VCaP (cell line): Measurements from ENCODE around the gene RNU2-1.
"Not testable (repeated sequence)": the region's sequence is repeated elsewhere in the genome, so short reads cannot be mapped to it uniquely, and the experiment has no call there.

Experiments
- H3K27ac ChIP-seq: fragments of 450-650 bp; 2 replicates; pipeline ENCODE4 v1.5.1; 2017
- TF ChIP-seq, protein P1 (sequence below): fragments of 450-650 bp; conservative IDR thresholded peaks from 2 replicates; pipeline ENCODE4 v1.5.1; 2017; ENCODE audit warnings: mild to moderate bottlenecking, moderate library complexity

RNU2-1 gene

DNA sequence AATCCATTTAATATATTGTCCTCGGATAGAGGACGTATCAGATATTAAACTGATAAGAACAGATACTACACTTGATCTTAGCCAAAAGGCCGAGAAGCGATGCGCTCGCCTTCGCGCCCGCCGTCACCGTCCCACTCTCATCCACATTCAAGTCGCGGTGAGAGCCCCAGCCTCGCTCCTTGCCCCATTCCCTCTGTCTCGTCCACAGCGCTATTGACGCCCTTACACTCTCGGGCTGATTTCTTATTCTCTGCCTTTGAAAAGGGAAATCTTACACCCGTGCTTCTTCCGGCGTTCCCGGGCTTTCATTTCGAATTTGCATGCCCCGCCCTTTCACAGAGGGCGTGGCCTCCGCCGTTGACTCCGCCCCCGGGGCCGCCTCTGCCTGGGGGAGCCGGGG is at the start of gene RNU2-1:
RNU2-1 (minus strand) TSS at position 101 of the 400 bp plus-strand sequence.
- not testable (repeated sequence) for H3K27ac ChIP-seq

GRCh38 chr17:43272914-43273313 is 39.1 kb upstream of the RNU2-1 start:
- not testable (repeated sequence) for H3K27ac ChIP-seq

DNA sequence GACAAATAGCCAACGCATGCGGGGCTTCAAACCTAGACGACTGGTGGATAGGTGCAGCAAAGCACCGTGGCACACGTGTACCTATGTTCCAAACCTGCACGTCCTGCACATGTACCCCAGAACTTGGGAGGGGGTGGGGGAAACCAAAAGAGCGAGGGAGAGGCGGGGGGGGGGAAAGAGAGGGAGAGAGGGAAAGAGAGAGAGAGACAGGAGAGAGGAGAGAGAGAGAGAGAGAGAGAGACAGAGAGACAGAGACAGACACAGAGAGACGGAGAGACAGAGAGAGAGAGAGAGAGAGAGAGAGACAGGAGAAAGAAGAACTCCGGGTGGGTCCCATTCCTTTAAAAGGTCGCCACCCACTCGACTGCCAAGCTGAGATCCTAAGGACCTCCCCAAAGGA is 38.7 kb upstream of the RNU2-1 start:
- H3K27ac ChIP-seq: not testable (repeated sequence)

DNA sequence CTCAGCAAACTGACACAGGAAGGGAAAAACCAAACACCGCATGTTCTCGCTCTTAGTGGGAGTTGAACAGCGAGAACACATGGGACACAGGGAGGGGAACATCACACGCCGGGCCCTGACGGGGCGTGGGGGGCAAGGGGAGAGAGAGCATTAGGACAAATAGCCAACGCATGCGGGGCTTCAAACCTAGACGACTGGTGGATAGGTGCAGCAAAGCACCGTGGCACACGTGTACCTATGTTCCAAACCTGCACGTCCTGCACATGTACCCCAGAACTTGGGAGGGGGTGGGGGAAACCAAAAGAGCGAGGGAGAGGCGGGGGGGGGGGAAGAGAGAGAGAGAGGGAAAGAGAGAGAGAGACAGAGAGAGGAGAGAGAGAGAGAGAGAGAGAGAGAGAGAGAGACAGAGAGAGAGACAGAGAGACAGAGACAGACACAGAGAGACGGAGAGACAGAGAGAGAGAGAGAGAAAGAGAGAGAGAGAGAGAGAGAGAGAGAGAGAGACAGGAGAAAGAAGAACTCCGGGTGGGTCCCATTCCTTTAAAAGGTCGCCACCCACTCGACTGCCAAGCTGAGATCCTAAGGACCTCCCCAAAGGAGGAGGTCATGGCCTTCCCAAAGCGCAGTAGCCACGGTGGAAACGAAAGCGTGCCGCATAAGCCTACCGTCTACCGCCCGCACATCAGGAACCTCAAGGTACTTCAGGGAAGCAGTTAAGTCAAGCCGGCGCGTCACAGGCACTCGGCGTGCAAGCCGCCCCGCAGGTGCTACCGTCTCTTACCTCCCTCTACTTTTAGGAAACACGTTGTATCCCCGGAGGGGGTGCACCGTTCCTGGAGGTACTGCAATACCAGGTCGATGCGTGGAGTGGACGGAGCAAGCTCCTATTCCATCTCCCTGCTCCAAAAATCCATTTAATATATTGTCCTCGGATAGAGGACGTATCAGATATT is 37.1 kb upstream of the RNU2-1 start:
- H3K27ac ChIP-seq: not testable (repeated sequence)

DNA sequence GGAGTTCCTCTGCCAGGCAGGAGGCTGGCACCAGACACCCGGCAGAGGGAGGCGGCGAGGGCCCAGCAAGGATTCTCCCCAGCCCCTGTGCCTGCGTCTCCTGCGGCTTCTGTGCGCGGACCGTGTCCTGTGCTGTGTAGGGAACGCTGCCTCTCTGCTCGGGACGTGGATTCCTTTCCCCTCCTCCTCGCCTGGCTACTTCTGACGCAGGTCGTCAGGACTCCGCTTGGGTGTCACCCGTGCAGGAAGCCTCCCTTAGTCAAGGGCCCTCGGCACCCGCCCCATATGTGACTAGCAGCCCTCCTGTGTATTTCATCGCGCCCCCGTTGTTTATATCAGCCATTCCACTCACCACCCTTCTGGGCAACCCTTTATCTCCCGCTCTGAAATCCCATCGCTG is 12.7 kb upstream of the RNU2-1 start:
- not testable (repeated sequence) for H3K27ac ChIP-seq

- not testable (repeated sequence) for H3K27ac ChIP-seq
Observed at GRCh38 chr17:43240596-43241352, 7.0 kb upstream of the RNU2-1 start.

GRCh38 chr17:43239597-43239996 is 5.8 kb upstream of the RNU2-1 start:
- not testable (repeated sequence) for H3K27ac ChIP-seq

DNA sequence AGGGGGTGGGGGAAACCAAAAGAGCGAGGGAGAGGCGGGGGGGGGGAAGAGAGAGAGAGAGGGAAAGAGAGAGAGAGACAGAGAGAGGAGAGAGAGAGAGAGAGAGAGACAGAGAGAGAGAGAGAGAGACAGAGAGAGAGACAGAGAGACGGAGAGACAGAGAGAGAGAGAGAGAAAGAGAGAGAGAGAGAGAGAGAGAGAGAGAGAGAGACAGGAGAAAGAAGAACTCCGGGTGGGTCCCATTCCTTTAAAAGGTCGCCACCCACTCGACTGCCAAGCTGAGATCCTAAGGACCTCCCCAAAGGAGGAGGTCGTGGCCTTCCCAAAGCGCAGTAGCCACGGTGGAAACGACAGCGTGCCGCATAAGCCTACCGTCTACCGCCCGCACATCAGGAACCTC is 514 bp downstream of the RNU2-1 start:
- not testable (repeated sequence) for H3K27ac ChIP-seq

- not testable (repeated sequence) for H3K27ac ChIP-seq
Observed at GRCh38 chr17:43232021-43232699, 1.6 kb downstream of the RNU2-1 start.

DNA sequence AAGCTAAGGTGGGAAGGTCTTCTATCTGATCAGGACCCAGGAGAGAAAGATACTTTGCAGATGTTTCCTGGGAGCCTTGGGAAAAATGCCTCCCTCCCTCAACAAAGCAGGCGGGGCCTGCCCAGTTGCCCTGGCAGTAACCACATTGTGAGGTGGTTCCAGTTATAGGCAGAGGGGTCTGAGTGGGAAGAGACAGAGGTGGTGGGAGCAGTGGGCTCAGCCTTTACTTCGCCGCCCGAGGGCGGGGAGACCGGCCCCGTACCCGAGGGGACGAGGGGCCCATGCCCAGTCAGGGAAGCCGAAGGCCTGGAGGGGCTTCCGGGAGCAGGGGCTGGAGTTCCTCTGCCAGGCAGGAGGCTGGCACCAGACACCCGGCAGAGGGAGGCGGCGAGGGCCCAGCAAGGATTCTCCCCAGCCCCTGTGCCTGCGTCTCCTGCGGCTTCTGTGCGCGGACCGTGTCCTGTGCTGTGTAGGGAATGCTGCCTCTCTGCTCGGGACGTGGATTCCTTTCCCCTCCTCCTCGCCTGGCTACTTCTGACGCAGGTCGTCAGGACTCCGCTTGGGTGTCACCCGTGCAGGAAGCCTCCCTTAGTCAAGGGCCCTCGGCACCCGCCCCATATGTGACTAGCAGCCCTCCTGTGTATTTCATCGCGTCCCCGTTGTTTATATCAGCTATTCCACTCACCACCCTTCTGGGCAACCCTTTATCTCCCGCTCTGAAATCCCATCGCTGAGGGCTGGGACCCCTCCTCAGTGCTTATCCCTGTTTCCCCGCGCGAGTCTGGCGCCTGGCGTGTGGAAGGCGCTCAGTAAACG is 2.4 kb downstream of the RNU2-1 start:
- not testable (repeated sequence) for H3K27ac ChIP-seq

DNA sequence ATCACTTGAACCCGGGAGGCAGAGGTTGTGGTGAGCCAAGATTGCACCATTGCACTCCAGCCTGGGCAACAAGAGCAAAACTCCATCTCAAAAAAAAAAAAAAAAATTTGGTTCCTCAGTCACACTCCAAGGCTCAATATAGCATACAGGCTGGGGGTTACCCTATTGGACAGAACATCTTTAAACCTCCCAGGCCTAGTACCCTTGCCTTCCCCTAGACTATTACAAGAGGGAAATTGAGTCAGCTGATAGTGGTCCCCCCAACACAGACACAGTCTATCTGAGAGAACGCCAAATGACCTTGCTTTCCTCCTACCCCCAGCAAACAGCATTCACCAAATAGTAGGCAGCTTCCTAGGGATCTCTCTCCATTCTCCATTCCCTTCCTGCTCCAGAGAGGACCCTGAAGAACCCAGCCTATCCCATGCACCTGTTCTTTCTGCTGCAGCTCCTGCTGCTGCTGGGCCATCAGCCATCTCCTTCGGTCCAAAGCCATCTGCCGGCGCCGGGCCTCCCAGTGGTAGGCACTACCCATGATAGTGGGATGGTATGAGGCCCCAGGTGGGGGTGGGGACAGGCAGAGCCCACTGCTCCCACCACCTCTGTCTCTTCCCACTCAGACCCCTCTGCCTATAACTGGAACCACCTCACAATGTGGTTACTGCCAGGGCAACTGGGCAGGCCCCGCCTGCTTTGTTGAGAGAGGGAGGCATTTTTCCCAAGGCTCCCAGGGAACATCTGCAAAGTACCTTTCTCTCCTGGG is 5.6 kb downstream of the RNU2-1 start, which contains the start of gene CCDC200:
CCDC200 (minus strand) TSS at position 604 of the 763 bp plus-strand sequence; CDS start at position 535, 69 bp downstream.
- H3K27ac ChIP-seq: not testable (repeated sequence)

- TF ChIP-seq, protein P1, sequence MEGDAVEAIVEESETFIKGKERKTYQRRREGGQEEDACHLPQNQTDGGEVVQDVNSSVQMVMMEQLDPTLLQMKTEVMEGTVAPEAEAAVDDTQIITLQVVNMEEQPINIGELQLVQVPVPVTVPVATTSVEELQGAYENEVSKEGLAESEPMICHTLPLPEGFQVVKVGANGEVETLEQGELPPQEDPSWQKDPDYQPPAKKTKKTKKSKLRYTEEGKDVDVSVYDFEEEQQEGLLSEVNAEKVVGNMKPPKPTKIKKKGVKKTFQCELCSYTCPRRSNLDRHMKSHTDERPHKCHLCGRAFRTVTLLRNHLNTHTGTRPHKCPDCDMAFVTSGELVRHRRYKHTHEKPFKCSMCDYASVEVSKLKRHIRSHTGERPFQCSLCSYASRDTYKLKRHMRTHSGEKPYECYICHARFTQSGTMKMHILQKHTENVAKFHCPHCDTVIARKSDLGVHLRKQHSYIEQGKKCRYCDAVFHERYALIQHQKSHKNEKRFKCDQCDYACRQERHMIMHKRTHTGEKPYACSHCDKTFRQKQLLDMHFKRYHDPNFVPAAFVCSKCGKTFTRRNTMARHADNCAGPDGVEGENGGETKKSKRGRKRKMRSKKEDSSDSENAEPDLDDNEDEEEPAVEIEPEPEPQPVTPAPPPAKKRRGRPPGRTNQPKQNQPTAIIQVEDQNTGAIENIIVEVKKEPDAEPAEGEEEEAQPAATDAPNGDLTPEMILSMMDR: no peak
- H3K27ac ChIP-seq: no peak overlapping the region
Observed at GRCh38 chr17:43226393-43226792, 7.4 kb downstream of the RNU2-1 start.

- no peak overlapping the region for H3K27ac ChIP-seq
- TF ChIP-seq, protein P1: no peak
Observed at GRCh38 chr17:43224146-43224705, 9.6 kb downstream of the RNU2-1 start.
